Lower leg skin (tissue), 3 donors: ENCODE data around the gene SLC12A4.

ENCODE experiments used
- CTCF ChIP-seq, 3 donors: fragments of 450-650 bp; IDR thresholded peaks; one replicate each; pipeline ENCODE4 v1.5.1; 2016; ENCODE audit warnings: antibody characterized with exemption in 3 of 3, mild to moderate bottlenecking in 3 of 3, moderate library complexity in 2 of 3
- POLR2A ChIP-seq, 2 donors: fragments of 450-650 bp; IDR thresholded peaks; one replicate each; pipeline ENCODE4 v1.6.1; 2016 to 2017; ENCODE audit warnings: antibody characterized with exemption in 2 of 2, mild to moderate bottlenecking in 1 of 2, moderate library complexity in 1 of 2

- TF ChIP-seq POLR2A (IDR thresholded peaks at IDR 0.05) (no peak), CTCF (IDR thresholded peaks at IDR 0.05) (no peak)
Measured at GRCh38 chr16:67948015-67948414, 20.4 kb downstream of the SLC12A4 start.
